GM06990 (cell line): Measurements from ENCODE around the gene RAB9B.
"Not testable (repeated sequence)": the region's sequence is repeated elsewhere in the genome, so short reads cannot be mapped to it uniquely, and the experiment has no call there.

ENCODE experiments used
- DNase-seq: peaks from one replicate; pipeline ENCODE4 v3.0.0-alpha.2; 2011; ENCODE audit not compliant: insufficient read length; ENCODE audit errors: extremely low read depth
- H3K27me3 ChIP-seq: replicated peaks from 2 replicates; pipeline ENCODE4 v1.6.0; 2011; ENCODE audit warnings: low read length; ENCODE audit not compliant: control insufficient read depth, insufficient read depth
- H3K36me3 ChIP-seq: 2 replicates; pipeline ENCODE4 v1.5.1; 2011; ENCODE audit warnings: low read length; ENCODE audit not compliant: control insufficient read depth, insufficient read depth
- H3K4me3 ChIP-seq: replicated peaks from 2 replicates; pipeline ENCODE4 v1.5.1; 2011; ENCODE audit warnings: low read depth, mild to moderate bottlenecking, control low read depth, low read length
- CTCF ChIP-seq: IDR thresholded peaks from 2 replicates; pipeline ENCODE4 v1.5.1; 2011; ENCODE audit warnings: low read length, control low read depth, mild to moderate bottlenecking, inconsistent platforms; ENCODE audit not compliant: insufficient read depth, poor library complexity, severe bottlenecking

RAB9B gene

GRCh38 chrX:103839404-103839803, 7.3 kb upstream of the RAB9B start:
- no peak overlapping the region for H3K4me3 ChIP-seq
- H3K27me3 ChIP-seq = no peaks in the 10 kb centered on the region
- H3K36me3 ChIP-seq = no peaks in the 10 kb centered on the region
- no peak for TF ChIP-seq CTCF
- no peak for DNase-seq

- peak overlapping the region; percentile 55 for H3K4me3 ChIP-seq
- no peaks in the 10 kb centered on the region for H3K36me3 ChIP-seq
- no peak for DNase-seq
- no peak for TF ChIP-seq CTCF
- H3K27me3 ChIP-seq = no peaks in the 10 kb centered on the region
Measured at GRCh38 chrX:103831342-103831802, 685 bp downstream of the RAB9B start.

GRCh38 chrX:103830848-103831247, 1.2 kb downstream of the RAB9B start:
- H3K4me3 ChIP-seq = no peak overlapping the region
- TF ChIP-seq CTCF = no peak
- DNase-seq = no peak

GRCh38 chrX:103828529-103828928, 3.5 kb downstream of the RAB9B start:
- no peak for DNase-seq
- no peaks in the 10 kb centered on the region for H3K36me3 ChIP-seq
- H3K27me3 ChIP-seq = no peaks in the 10 kb centered on the region
- H3K4me3 ChIP-seq = no peak overlapping the region
- TF ChIP-seq CTCF = no peak

More at GRCh38 chrX:103830848-103831247, 1.2 kb downstream of the RAB9B start:
- Histone ChIP-seq H3K36me3 (no peaks in the 10 kb centered on the region), H3K27me3 (no peaks in the 10 kb centered on the region)

GRCh38 chrX:103825881-103826280, 6.2 kb downstream of the RAB9B start:
- Histone ChIP-seq H3K27me3 (no peaks in the 10 kb centered on the region), H3K4me3 (no peak overlapping the region), H3K36me3 (no peaks in the 10 kb centered on the region)
- DNase-seq = no peak
- TF ChIP-seq CTCF = no peak

- Histone ChIP-seq H3K4me3 (no peak overlapping the region), H3K27me3 (no peaks in the 10 kb centered on the region), H3K36me3 (no peaks in the 10 kb centered on the region)
- TF ChIP-seq CTCF = no peak
- no peak for DNase-seq
Measured at GRCh38 chrX:103823591-103823990, 8.5 kb downstream of the RAB9B start.

GRCh38 chrX:103820802-103821201, 11.3 kb downstream of the RAB9B start:
- not testable (repeated sequence) for H3K4me3 ChIP-seq, H3K27me3 ChIP-seq, H3K36me3 ChIP-seq, DNase-seq
